Measurements from ENCODE around the gene UQCC5. TPM values are rescaled to one million over a fixed set of nuclear protein-coding genes. Genes with fewer than 3 reads are reported as not detected.

The UQCC5 gene
- total RNA-seq, 1 experiment from 2014 or later: 38.6 TPM

DNA sequence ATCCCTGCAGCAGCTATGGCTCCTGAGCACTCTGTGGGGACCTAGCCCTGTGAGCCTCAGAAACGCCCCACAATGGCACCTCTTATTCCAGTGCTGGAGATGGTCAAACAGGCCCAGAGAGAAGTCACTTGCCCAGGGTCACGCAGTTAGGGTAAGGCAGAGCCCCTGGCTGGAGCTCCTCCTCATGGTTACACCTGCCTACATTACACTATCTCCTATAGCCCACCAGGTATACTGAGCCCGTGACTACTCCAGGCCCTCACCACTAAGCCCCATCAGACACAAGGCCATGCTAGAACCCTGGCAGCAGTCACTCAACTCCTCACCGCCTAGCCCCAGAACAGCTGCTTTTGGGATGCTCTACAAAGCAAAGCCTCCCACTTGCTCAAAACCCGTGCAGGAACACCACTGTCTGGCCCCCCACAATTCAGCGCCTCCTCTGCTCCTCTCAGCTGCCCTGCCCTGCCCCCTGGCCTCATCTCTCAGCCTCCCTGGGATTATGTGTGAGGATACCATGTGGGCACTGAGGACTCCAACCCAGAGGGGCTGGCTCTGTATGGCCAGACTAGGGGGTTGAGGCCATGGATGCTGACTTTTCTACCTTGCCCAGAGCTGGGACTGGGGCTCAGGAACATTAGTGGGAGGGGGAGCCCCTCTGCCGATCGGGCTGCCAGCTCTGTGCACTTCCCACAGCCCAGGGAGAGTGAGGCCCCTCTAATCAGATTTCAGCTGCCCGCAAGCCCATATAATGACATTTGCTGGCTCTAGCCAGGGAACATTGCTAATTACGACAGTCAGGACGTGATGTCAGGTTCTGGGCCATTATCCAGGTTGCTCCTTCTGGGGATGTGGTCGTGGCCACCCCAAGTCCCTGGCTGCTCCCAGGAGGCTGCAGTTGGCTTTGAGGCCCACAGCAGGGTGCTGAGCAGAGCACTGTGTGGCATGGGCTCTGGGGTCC lies 6.8 kb upstream of the UQCC5 start:
- TF ChIP-seq, protein P1, sequence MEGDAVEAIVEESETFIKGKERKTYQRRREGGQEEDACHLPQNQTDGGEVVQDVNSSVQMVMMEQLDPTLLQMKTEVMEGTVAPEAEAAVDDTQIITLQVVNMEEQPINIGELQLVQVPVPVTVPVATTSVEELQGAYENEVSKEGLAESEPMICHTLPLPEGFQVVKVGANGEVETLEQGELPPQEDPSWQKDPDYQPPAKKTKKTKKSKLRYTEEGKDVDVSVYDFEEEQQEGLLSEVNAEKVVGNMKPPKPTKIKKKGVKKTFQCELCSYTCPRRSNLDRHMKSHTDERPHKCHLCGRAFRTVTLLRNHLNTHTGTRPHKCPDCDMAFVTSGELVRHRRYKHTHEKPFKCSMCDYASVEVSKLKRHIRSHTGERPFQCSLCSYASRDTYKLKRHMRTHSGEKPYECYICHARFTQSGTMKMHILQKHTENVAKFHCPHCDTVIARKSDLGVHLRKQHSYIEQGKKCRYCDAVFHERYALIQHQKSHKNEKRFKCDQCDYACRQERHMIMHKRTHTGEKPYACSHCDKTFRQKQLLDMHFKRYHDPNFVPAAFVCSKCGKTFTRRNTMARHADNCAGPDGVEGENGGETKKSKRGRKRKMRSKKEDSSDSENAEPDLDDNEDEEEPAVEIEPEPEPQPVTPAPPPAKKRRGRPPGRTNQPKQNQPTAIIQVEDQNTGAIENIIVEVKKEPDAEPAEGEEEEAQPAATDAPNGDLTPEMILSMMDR (IDR thresholded peaks at IDR 0.05; ENCODE audit: insufficient read depth in 1 of 2, low read depth in 1 of 2, low read length in 1 of 2, severe bottlenecking in 1 of 2, unreplicated experiment in 1 of 2): no peak
- Mint-ChIP-seq H3K27me3 (ENCODE audit: insufficient read depth, unreplicated experiment) (no peaks in the 10 kb centered on the region), H3K36me3 (ENCODE audit: insufficient read depth, unreplicated experiment) (peaks cover 54% of the 10 kb centered on the region), H3K27ac (ENCODE audit: unreplicated experiment) (peak overlapping the region; percentile 39), H3K4me1 (ENCODE audit: low read depth, unreplicated experiment) (peaks cover 4% of the 10 kb centered on the region), H3K9me3 (ENCODE audit: unreplicated experiment) (no peaks in the 10 kb centered on the region), H3K4me3 (ENCODE audit: unreplicated experiment) (no peak overlapping the region)
- H3K36me3 ChIP-seq (ENCODE audit: control insufficient read depth, insufficient read depth, low read length): peaks cover 5% of the 10 kb centered on the region
- no TSS peak for BruUV-seq (replicated peaks)
- DNase-seq: no peak
- ChIA-PET CTCF (no interaction called here), POLR2A (no interaction called here)
- H3K27me3 ChIP-seq (replicated peaks; ENCODE audit: control insufficient read depth, insufficient read depth, low read length): no peaks in the 10 kb centered on the region
- H3K4me3 ChIP-seq (ENCODE audit: low read depth, low read length): no peak overlapping the region
- intact Hi-C loops (cut with micrococcal nuclease; ENCODE audit: unreplicated experiment): loop anchor here (10.0 kb wide), 3 partner anchors 75 to 515 kb away; partner anchors contain the start of genes GNL3, NISCH, PBRM1 and SFMBT1
- peaks cover 16% of the 10 kb centered on the region for H3K4me1 ChIP-seq
- H3K9me3 ChIP-seq: no peaks in the 10 kb centered on the region

DNA sequence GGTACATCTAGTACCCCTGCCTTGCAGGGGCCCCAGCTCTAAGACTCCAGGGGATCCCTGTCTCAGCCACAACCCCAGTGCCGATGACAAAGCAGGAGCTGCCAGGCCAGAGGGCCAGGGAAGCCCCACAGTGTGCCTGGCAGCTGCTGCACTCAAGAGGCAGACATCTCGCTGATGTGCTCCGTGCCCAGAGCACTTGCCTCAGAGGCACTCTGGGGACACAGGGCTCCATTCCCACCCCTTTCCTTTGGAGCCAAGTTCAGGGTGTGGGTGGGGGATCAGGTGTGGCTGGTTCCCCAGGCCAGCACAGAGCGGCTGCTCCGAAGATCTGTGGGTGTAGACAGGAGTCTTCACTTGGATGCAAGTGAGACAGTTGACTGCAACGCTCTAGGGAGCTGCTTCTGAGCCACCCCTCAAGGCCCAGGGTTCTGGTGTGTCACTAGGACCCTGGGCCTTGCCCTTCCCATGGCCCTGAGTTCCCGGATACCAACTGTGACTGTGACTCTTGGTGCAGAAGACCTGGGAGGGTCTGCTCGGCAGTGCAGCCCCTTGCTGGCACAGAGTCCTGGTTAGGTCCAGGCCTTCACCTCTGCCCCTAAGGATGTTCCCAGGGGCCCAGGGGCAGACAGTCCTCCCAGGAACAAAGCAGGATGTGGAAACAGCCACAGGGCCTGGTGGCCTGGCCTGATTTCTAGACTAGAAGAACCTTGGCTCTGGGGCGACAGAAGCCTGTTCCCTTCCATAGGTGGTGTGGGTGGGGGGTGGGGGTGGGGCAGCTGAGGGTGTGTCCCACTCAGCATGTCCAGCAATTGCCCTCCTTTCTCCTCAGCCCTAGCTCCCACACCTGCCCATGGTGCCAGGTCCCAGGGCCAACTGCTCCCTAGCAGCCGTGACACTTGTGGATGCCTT lies 5.2 kb upstream of the UQCC5 start:
- Mint-ChIP-seq H3K27me3 (ENCODE audit: insufficient read depth, unreplicated experiment) (no peaks in the 10 kb centered on the region), H3K36me3 (ENCODE audit: insufficient read depth, unreplicated experiment) (peaks cover 51% of the 10 kb centered on the region), H3K4me1 (ENCODE audit: low read depth, unreplicated experiment) (peaks cover 12% of the 10 kb centered on the region), H3K27ac (ENCODE audit: unreplicated experiment) (no peak overlapping the region), H3K9me3 (ENCODE audit: unreplicated experiment) (no peaks in the 10 kb centered on the region), H3K4me3 (ENCODE audit: unreplicated experiment) (no peak overlapping the region)
- H3K4me1 ChIP-seq: peaks cover 27% of the 10 kb centered on the region
- no TSS peak for BruUV-seq (replicated peaks)
- ChIA-PET POLR2A (no interaction called here), CTCF (no interaction called here)
- no peak for DNase-seq
- intact Hi-C loops (cut with micrococcal nuclease; ENCODE audit: unreplicated experiment): loop anchor here (10.0 kb wide), 3 partner anchors 76 to 514 kb away; partner anchors contain the start of genes GNL3, NISCH, PBRM1 and SFMBT1
- no peak overlapping the region for H3K4me3 ChIP-seq (ENCODE audit: low read depth, low read length)
- H3K27me3 ChIP-seq (replicated peaks; ENCODE audit: control insufficient read depth, insufficient read depth, low read length): no peaks in the 10 kb centered on the region
- TF ChIP-seq, protein P1 (IDR thresholded peaks at IDR 0.05; ENCODE audit: insufficient read depth in 1 of 2, low read depth in 1 of 2, low read length in 1 of 2, severe bottlenecking in 1 of 2, unreplicated experiment in 1 of 2): no peak
- H3K9me3 ChIP-seq: no peaks in the 10 kb centered on the region
- peaks cover 5% of the 10 kb centered on the region for H3K36me3 ChIP-seq (ENCODE audit: control insufficient read depth, insufficient read depth, low read length)
